Thyroid gland (tissue), 4 donors: ENCODE results near the gene TRIM36.

ENCODE experiments used
- CTCF ChIP-seq, 6 experiments: fragments of 200-600 bp in 3 of 6; fragments of 450-650 bp in 3 of 6; sonication (generic) in 3 of 6; IDR thresholded peaks; one replicate each; pipeline ENCODE4 v1.5.1; 2016 to 2019; ENCODE audit warnings: antibody characterized with exemption in 6 of 6, mild to moderate bottlenecking in 2 of 6, inconsistent platforms in 1 of 6, moderate library complexity in 1 of 6
- POLR2A ChIP-seq, 2 donors: fragments of 450-650 bp; IDR thresholded peaks; one replicate each; pipeline ENCODE4 v1.6.1; 2017; ENCODE audit warnings: antibody characterized with exemption in 2 of 2, mild to moderate bottlenecking in 2 of 2, moderate library complexity in 1 of 2

- TF ChIP-seq CTCF (IDR thresholded peaks at IDR 0.05) (no peak), POLR2A (IDR thresholded peaks at IDR 0.05) (no peak)
These were observed 45.0 kb downstream of the TRIM36 start for GRCh38 chr5:115124741-115125140.
